GM12878 (cell line): ENCODE data around the gene SPIRE2. TPM values are rescaled to one million over a fixed set of nuclear protein-coding genes. Genes with fewer than 3 reads are reported as not detected.

Source experiments
- ATAC-seq: fragments of 200-7000 bp; cut with Tn5 transposase; 3 replicates; pipeline ENCODE4 v1.9.1; 2020; ENCODE audit warnings: mild to moderate bottlenecking, moderate library complexity
- BruUV-seq: library from RNA; stranded (reverse); fragments of 400-500 nt; replicated peaks from 2 replicates; lab custom pipeline; 2021; lab: Mats Ljungman, UMichigan
- CTCF ChIA-PET: fragments of 300-600 bp; sonication (Branson Sonifier 250); formaldehyde crosslinking; extraction: SDS; loops from one replicate; lab custom pipeline; 2021; ENCODE audit warnings: inconsistent platforms; lab: Yijun Ruan, JAX
- POLR2A ChIA-PET: fragments of 350-600 bp; formaldehyde crosslinking; extraction: SDS; loops from one replicate; lab custom pipeline; 2021; ENCODE audit warnings: inconsistent platforms; lab: Charles Lee
- RAD21 ChIA-PET: fragments of 300-600 bp; sonication (Branson Sonifier 250); formaldehyde crosslinking; loops from one replicate; lab custom pipeline; 2023; ENCODE audit warnings: antibody characterized with exemption; ENCODE audit not compliant: unreplicated experiment; lab: Charles Lee
- SMC1A ChIA-PET: fragments of 300-600 bp; sonication (Branson Sonifier 250); formaldehyde crosslinking; loops from one replicate; lab custom pipeline; 2023; ENCODE audit not compliant: unreplicated experiment, uncharacterized antibody; lab: Charles Lee
- DNase-seq: peaks from one replicate; pipeline ENCODE4 v3.0.0-alpha.2; 2011; ENCODE audit warnings: low read depth, low spot score
- FAIRE-seq: peaks from 3 replicates; lab custom pipeline; 2011; peaks lifted over from hg19 to GRCh38; lab: Jason Lieb, UNC
- H2AFZ ChIP-seq: 2 replicates; pipeline ENCODE4 v1.6.0; 2011; ENCODE audit warnings: low read depth, low read length, control low read depth; ENCODE audit not compliant: control insufficient read depth
- H3K27ac ChIP-seq: 2 replicates; pipeline ENCODE4 v1.5.1; 2011; ENCODE audit warnings: control low read depth; ENCODE audit not compliant: control insufficient read depth, insufficient read depth
- H3K27me3 ChIP-seq, 2 experiments: replicated peaks in 1 of 2; 2 replicates each; pipeline versions ENCODE4 v1.6.0 to v1.6.1; 2011; ENCODE audit warnings: low read length in 1 of 2; ENCODE audit not compliant: control insufficient read depth in 2 of 2, insufficient read depth in 2 of 2
- H3K36me3 ChIP-seq, 2 experiments: 2 replicates each; pipeline ENCODE4 v1.5.1; 2011; ENCODE audit warnings: low read length in 1 of 2; ENCODE audit not compliant: control insufficient read depth in 2 of 2, insufficient read depth in 2 of 2
- H3K4me1 ChIP-seq: 2 replicates; pipeline ENCODE4 v1.6.1; 2011; ENCODE audit warnings: mild to moderate bottlenecking, low read length, moderate library complexity, mixed read lengths; ENCODE audit not compliant: control insufficient read depth, insufficient read depth
- H3K4me2 ChIP-seq: 2 replicates; pipeline ENCODE4 v1.6.0; 2011; ENCODE audit warnings: control low read depth; ENCODE audit not compliant: control insufficient read depth, insufficient read depth
- H3K4me3 ChIP-seq: fragments of 200-600 bp; sonication (generic); 2 replicates; pipeline ENCODE4 v1.5.1; 2016
- H3K79me2 ChIP-seq: 2 replicates; pipeline ENCODE4 v1.6.0; 2011; ENCODE audit warnings: low read length; ENCODE audit not compliant: control insufficient read depth, insufficient read depth
- H3K9ac ChIP-seq: 2 replicates; pipeline ENCODE4 v1.8.0; 2011; ENCODE audit warnings: low read length, control low read depth, mixed read lengths; ENCODE audit not compliant: control insufficient read depth, insufficient read depth
- H3K9me3 ChIP-seq: replicated peaks from 3 replicates; pipeline ENCODE4 v1.5.1; 2011; ENCODE audit warnings: mild to moderate bottlenecking, low read length; ENCODE audit not compliant: control insufficient read depth, insufficient read depth
- H4K20me1 ChIP-seq: 2 replicates; pipeline ENCODE4 v1.6.0; 2011; ENCODE audit not compliant: control insufficient read depth, insufficient read depth
- BCL11A ChIP-seq: IDR thresholded peaks from 2 replicates; pipeline ENCODE4 v1.6.1; 2011; ENCODE audit warnings: low read depth, low read length
- BCL3 ChIP-seq: IDR thresholded peaks from 2 replicates; pipeline ENCODE4 v1.6.1; 2011; ENCODE audit warnings: borderline replicate concordance, low read depth, mild to moderate bottlenecking, moderate library complexity, low read length; ENCODE audit not compliant: insufficient read depth, poor library complexity, severe bottlenecking
- CBFB ChIP-seq: IDR thresholded peaks from 2 replicates; pipeline ENCODE4 v1.6.1; 2016; ENCODE audit warnings: antibody characterized with exemption, low read depth
- CREB1 ChIP-seq: IDR thresholded peaks from 2 replicates; pipeline ENCODE4 v1.6.1; 2012; ENCODE audit warnings: low read depth, mild to moderate bottlenecking, inconsistent platforms
- ELK1 ChIP-seq: IDR thresholded peaks from 2 replicates; pipeline ENCODE4 v1.6.1; 2012; ENCODE audit warnings: low read depth, low read length, improper control_type of control experiment
- HDGF ChIP-seq: fragments of 450-650 bp; IDR thresholded peaks from 2 replicates; pipeline ENCODE4 v1.6.1; 2016; ENCODE audit warnings: antibody characterized with exemption
- KLF5 ChIP-seq: fragments of 450-650 bp; IDR thresholded peaks from 2 replicates; pipeline ENCODE4 v1.6.1; 2014; ENCODE audit warnings: mild to moderate bottlenecking; ENCODE audit not compliant: partially characterized antibody
- MTA2 ChIP-seq: fragments of 450-650 bp; IDR thresholded peaks from 2 replicates; pipeline ENCODE4 v1.6.1; 2016; ENCODE audit warnings: low read depth, mild to moderate bottlenecking, moderate library complexity
- MTA3 ChIP-seq: IDR thresholded peaks from 2 replicates; pipeline ENCODE4 v1.6.1; 2012; ENCODE audit warnings: low read length, inconsistent platforms, borderline replicate concordance
- POU2F2 ChIP-seq: IDR thresholded peaks from 3 replicates; pipeline ENCODE4 v1.6.1; 2011; ENCODE audit warnings: low read depth, mild to moderate bottlenecking, low read length, borderline replicate concordance
- PRDM15 ChIP-seq: fragments of 450-650 bp; formaldehyde crosslinking; IDR thresholded peaks from 2 replicates; pipeline ENCODE4 v1.4.0; 2020; ENCODE audit warnings: mild to moderate bottlenecking, moderate library complexity
- RUNX3 ChIP-seq: IDR thresholded peaks from 2 replicates; pipeline ENCODE4 v1.6.1; 2012; ENCODE audit warnings: low read length, inconsistent platforms
- SKIL ChIP-seq: fragments of 450-650 bp; IDR thresholded peaks from 2 replicates; pipeline ENCODE4 v1.6.1; 2017; ENCODE audit warnings: mild to moderate bottlenecking, low read depth, inconsistent platforms; ENCODE audit not compliant: poor library complexity, severe bottlenecking
- SUPT20H ChIP-seq: IDR thresholded peaks from 2 replicates; pipeline ENCODE4 v1.6.1; 2011; ENCODE audit warnings: low read depth, mild to moderate bottlenecking, low read length, moderate library complexity, borderline replicate concordance; ENCODE audit not compliant: control insufficient read depth
- WGBS: methylation state at CpG from one replicate; pipeline ENCODE4 v1.1.6; 2016; ENCODE audit warnings: low lambda C conversion rate; ENCODE audit not compliant: insufficient replicate concordance, insufficient coverage; ENCODE audit errors: missing lambda C conversion rate; 5-methylcytosine and 5-hydroxymethylcytosine counted together
- in situ Hi-C: fragments of 300-500 bp; cut with MboI; formaldehyde crosslinking; loops from 9 replicates; pipeline ENCODE4 v1.14.3; 2018; ENCODE audit warnings: mixed read lengths
- intact Hi-C: fragments of 100-400 bp; cut with micrococcal nuclease; formaldehyde crosslinking; loops from one replicate; pipeline ENCODE4 v1.14.2; 2022; ENCODE audit not compliant: unreplicated experiment
- polyA plus RNA-seq, 11 experiments: library from polyadenylated mRNA; depleted of rRNA in 4 of 11; unstranded in 6 of 11; stranded (reverse) in 5 of 11; fragments of >200 nt; fragmentation: Nextera tagmentation in 4 of 11; fragmentation: Illumina TruSeq in 1 of 11; extraction: Ambion mirVana in 4 of 11; extraction: Trizol in 1 of 11; gene quantifications; 1 replicate in 1 of 11; 2 replicates in 10 of 11; pipeline versions ENCODE4 v1.2.1 to v1.2.3, GENCODE V29; 2011 to 2016; ENCODE audit warnings: inconsistent platforms in 2 of 11, missing spikeins in 2 of 11, low read depth in 1 of 11
- total RNA-seq, 4 experiments: library from RNA; depleted of rRNA in 3 of 4; stranded (reverse); fragments of >200 nt in 3 of 4; fragmentation: Illumina TruSeq in 1 of 4; extraction: Trizol in 1 of 4; gene quantifications; 2 replicates each; pipeline versions ENCODE4 v1.2.1 to v1.2.3, GENCODE V29; 2013 to 2021

The SPIRE2 gene
- total and polyA plus RNA-seq, 10 of the 15 experiments (the other 5 are each of a cell fraction or from before 2014, with no cell fraction given), result 0.03 to 0.64 (median 0.27) TPM; not detected in 1

GRCh38 chr16:89787365-89787805, 40.9 kb upstream of the SPIRE2 start:
- no peaks in the 10 kb centered on the region for H3K79me2 ChIP-seq
- ATAC-seq (no peak), DNase-seq (no peak), FAIRE-seq (no peak)
- CTCF ChIA-PET, result interaction anchor here (0.7 kb wide), 1 partner anchor 70 kb away, joined by 3 read pairs; no protein-coding TSS in a partner anchor
- SMC1A ChIA-PET, result interaction anchor here (7.4 kb wide), 1 partner anchor 83 kb away, joined by 39 read pairs; no protein-coding TSS in a partner anchor
- H3K4me1 ChIP-seq, result no peaks in the 10 kb centered on the region
- in situ Hi-C loops, result no loop called here
- no peaks in the 10 kb centered on the region for H4K20me1 ChIP-seq
- no peak overlapping the region for H3K9ac ChIP-seq
- H3K27me3 ChIP-seq, result no peaks in the 10 kb centered on the region
- no peak overlapping the region for H2AFZ ChIP-seq
- no peak overlapping the region for H3K4me2 ChIP-seq
- POLR2A ChIA-PET, result no interaction called here
- no peak overlapping the region for H3K27ac ChIP-seq
- BruUV-seq, result no TSS peak
- RAD21 ChIA-PET, result no interaction called here
- no peaks in the 10 kb centered on the region for H3K9me3 ChIP-seq
- 98% methylated on average over 9 of the region's 9 CpGs for WGBS
- H3K4me3 ChIP-seq, result no peak overlapping the region
- intact Hi-C loops, result no loop called here
- H3K36me3 ChIP-seq, result peaks cover 24 to 31% of the 10 kb centered on the region in 2 experiments; a peak in 3 of 4 replicates
- TF ChIP-seq MTA2, result no peak
- no peak for TF ChIP-seq SUPT20H
- no peak for TF ChIP-seq PRDM15 (CRISPR knock-in tag)
- no peak for TF ChIP-seq BCL11A
- TF ChIP-seq MTA3, result no peak
- TF ChIP-seq HDGF, result no peak
- no peak for TF ChIP-seq CBFB
- no peak for TF ChIP-seq POU2F2
- no peak for TF ChIP-seq CREB1
- no peak for TF ChIP-seq BCL3
- no peak for TF ChIP-seq ELK1
- TF ChIP-seq SKIL, result no peak
- no peak for TF ChIP-seq KLF5
- TF ChIP-seq RUNX3, result no peak
